Central memory CD8-positive, alpha-beta T cell (primary cell): Measurements from ENCODE around the gene ZBTB7C.

Experiments used
- ATAC-seq: fragments of 150-1000 bp; cut with Tn5 transposase; replicated peaks from 2 replicates; pipeline ENCODE4 v1.10.0; 2022; ENCODE audit warnings: mild to moderate bottlenecking, moderate FRiP score, moderate number of reproducible peaks; ENCODE audit not compliant: poor library complexity, severe bottlenecking; ENCODE audit errors: extremely low read depth
- DNase-seq, 2 donors: peaks; one replicate each; pipeline ENCODE4 v3.0.0; 2021; ENCODE audit warnings: low spot score in 2 of 2
- H3K27ac Mint-ChIP-seq: one replicate; pipeline ENCODE4 v1.8.0; 2022; ENCODE audit warnings: low read depth, mild to moderate bottlenecking, moderate library complexity, mixed read lengths
- H3K27me3 Mint-ChIP-seq: one replicate; pipeline ENCODE4 v1.8.0; 2022; ENCODE audit warnings: mixed read lengths
- H3K36me3 Mint-ChIP-seq: one replicate; pipeline ENCODE4 v1.8.0; 2022; ENCODE audit warnings: mild to moderate bottlenecking, moderate library complexity, mixed read lengths; ENCODE audit not compliant: insufficient read depth
- H3K4me1 Mint-ChIP-seq: one replicate; pipeline ENCODE4 v1.8.0; 2022; ENCODE audit warnings: mixed read lengths
- H3K4me3 Mint-ChIP-seq: one replicate; pipeline ENCODE4 v1.8.0; 2022; ENCODE audit warnings: mild to moderate bottlenecking, moderate library complexity, mixed read lengths
- H3K9me3 Mint-ChIP-seq: one replicate; pipeline ENCODE4 v1.8.0; 2022; ENCODE audit warnings: mixed read lengths

The ZBTB7C gene

DNA sequence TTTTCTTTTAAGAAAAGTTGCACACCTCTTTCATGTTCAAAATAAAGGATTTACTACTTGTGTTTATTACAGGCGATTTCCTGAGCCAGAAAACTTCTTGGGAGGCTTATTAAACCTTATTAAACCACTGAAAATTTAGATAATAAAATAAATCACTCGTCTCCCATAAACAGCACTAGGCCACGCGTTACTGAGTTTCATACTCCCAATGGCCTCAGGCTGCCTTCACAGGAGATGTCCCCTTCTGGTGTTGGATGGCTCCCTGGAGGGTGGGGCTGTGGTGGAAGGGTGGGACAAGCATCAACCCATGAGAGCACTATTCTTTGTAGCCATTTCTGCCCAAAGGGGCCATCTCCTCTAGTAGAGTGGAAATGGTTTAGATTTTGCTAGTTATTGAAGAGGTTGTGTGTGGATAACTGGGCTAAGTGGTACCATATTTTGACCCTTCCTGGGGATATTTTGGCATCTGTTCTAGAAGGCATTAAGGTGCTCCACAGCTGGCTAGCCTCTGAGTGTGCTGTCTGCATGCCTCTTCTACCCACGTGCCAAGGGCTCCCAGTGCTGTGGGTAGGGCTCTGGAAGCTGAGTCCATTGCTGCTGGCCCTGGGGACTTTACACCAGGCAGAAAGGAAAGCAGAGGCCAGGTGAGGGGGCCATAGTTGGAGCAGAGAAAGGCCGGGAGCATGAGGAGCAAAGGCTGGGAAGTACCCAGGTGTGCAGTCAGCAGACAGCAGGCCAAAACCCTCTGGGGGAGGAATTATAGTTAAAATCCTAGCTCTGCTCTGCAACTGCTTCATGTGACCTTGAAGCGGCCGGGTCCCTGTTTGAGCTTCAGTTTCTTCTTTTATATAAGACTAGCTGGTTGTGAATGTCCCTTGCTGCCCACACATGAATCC, 357.0 kb downstream of the ZBTB7C start:
- H3K4me3 Mint-ChIP-seq = no peak overlapping the region
- no peak for DNase-seq
- peaks cover 79% of the 10 kb centered on the region for H3K27me3 Mint-ChIP-seq
- ATAC-seq = no peak
- no peak overlapping the region for H3K27ac Mint-ChIP-seq
- no peaks in the 10 kb centered on the region for H3K9me3 Mint-ChIP-seq
- H3K4me1 Mint-ChIP-seq = no peaks in the 10 kb centered on the region
- H3K36me3 Mint-ChIP-seq = no peaks in the 10 kb centered on the region

DNA sequence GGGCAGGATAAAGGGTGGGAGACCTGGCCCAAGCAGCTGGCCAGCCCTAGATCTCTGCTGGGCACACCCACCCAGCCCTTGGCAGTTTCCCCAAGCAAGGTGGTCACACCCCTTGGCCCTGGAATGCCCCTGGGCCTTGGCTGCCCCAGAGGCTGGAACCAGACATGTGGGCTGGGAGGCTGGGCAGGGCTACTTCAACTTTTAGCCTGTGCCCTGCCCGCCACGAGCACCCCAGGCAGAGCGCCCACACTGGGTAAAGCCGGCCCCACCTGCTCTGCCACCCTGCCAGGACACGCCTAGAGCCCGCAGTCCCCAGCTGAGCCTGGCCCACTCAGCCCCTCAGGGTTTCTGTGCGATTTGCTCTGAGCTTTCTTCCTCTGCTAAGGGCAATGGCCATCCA, 359.0 kb downstream of the ZBTB7C start:
- Mint-ChIP-seq H3K27me3 (peaks cover 59% of the 10 kb centered on the region), H3K9me3 (peaks cover 6% of the 10 kb centered on the region), H3K4me3 (no peak overlapping the region), H3K36me3 (no peaks in the 10 kb centered on the region), H3K27ac (no peak overlapping the region), H3K4me1 (no peaks in the 10 kb centered on the region)
- DNase-seq (no peak), ATAC-seq (no peak)

DNA sequence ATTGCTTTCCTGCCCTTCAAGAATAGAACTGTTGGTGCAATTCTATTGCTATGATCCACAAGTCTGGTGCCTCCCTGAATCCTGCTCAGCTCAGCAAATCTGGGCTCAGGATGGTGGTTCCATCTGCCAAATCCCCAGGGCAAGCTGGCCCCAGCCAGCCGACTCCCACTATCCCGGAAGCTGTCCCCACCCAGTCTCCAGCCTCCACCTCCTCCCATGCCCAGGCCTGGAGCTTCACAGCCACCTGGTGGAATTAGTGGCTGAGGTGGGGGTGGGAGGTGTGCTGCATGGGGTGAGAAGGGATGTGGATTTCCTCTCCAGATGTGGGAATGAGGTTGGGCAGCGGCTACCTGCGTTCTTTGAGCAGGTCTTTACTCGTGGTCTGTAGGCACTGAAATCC, 359.4 kb downstream of the ZBTB7C start:
- Mint-ChIP-seq H3K4me1 (no peaks in the 10 kb centered on the region), H3K36me3 (no peaks in the 10 kb centered on the region), H3K27me3 (peaks cover 55% of the 10 kb centered on the region), H3K27ac (no peak overlapping the region), H3K9me3 (peaks cover 6% of the 10 kb centered on the region), H3K4me3 (no peak overlapping the region)
- ATAC-seq (no peak), DNase-seq (no peak)

GRCh38 chr18:48048251-48048650, 360.9 kb downstream of the ZBTB7C start:
- Mint-ChIP-seq H3K36me3 (no peaks in the 10 kb centered on the region), H3K27ac (no peak overlapping the region), H3K9me3 (peaks cover 6% of the 10 kb centered on the region), H3K27me3 (peaks cover 46% of the 10 kb centered on the region), H3K4me3 (no peak overlapping the region), H3K4me1 (no peaks in the 10 kb centered on the region)
- ATAC-seq = no peak
- no peak for DNase-seq

DNA sequence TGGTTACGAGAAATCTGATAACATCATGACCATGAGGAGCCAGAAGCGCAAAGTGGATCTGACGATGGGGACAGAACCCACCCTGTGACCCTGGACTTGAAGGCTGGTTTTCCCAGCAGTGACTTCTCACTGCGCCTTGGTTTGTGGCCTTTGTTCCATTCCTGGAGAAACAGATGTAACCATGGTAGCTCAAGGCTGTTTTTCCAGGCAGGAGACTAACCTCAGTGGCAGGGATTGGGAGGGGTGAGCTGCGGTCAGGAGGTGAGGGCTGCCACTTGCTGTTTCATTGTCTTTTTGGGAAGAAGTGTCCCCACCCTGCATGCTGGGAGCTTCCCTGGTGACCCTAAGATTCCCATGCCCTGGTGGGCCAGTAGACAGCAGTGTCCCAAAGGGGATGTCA, 362.3 kb downstream of the ZBTB7C start:
- H3K27ac Mint-ChIP-seq = no peak overlapping the region
- no peaks in the 10 kb centered on the region for H3K36me3 Mint-ChIP-seq
- H3K27me3 Mint-ChIP-seq = peaks cover 46% of the 10 kb centered on the region
- no peaks in the 10 kb centered on the region for H3K4me1 Mint-ChIP-seq
- H3K4me3 Mint-ChIP-seq = no peak overlapping the region
- ATAC-seq = no peak
- DNase-seq = no peak
- peaks cover 6% of the 10 kb centered on the region for H3K9me3 Mint-ChIP-seq

- no peak for DNase-seq
- Mint-ChIP-seq H3K27ac (no peak overlapping the region), H3K9me3 (peaks cover 6% of the 10 kb centered on the region), H3K4me3 (no peak overlapping the region), H3K36me3 (no peaks in the 10 kb centered on the region), H3K4me1 (no peaks in the 10 kb centered on the region), H3K27me3 (peaks cover 39% of the 10 kb centered on the region)
- no peak for ATAC-seq
These were observed 363.4 kb downstream of the ZBTB7C start for GRCh38 chr18:48045744-48046143.

GRCh38 chr18:48044944-48045343, 364.2 kb downstream of the ZBTB7C start:
- no peak for ATAC-seq
- Mint-ChIP-seq H3K9me3 (peaks cover 6% of the 10 kb centered on the region), H3K27ac (no peak overlapping the region)

DNA sequence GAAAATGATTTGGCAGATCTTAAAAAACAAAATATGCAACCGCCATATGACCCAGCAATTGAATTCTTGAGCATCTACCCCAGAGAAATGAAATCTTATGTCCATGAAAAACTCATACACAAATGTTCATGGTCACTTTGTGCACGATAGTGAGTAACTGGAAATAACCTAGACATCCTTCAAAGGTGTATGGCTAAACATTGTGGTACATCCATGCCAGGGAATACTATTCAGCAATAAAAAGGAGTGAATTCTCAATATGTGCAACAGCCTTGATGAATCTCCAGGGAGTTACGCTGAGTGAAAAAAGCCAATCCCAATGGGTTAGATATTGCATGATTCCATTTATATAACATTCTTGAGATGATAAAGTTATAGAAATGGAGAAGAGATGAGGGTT, 366.0 kb downstream of the ZBTB7C start:
- H3K4me3 Mint-ChIP-seq = no peak overlapping the region
- ATAC-seq = no peak
- no peak for DNase-seq
- H3K9me3 Mint-ChIP-seq = peaks cover 6% of the 10 kb centered on the region
- no peaks in the 10 kb centered on the region for H3K4me1 Mint-ChIP-seq
- H3K27me3 Mint-ChIP-seq = peaks cover 43% of the 10 kb centered on the region
- no peak overlapping the region for H3K27ac Mint-ChIP-seq
- H3K36me3 Mint-ChIP-seq = no peaks in the 10 kb centered on the region

More at GRCh38 chr18:48044944-48045343, 364.2 kb downstream of the ZBTB7C start:
- no peaks in the 10 kb centered on the region for H3K4me1 Mint-ChIP-seq
- no peak overlapping the region for H3K4me3 Mint-ChIP-seq
- no peaks in the 10 kb centered on the region for H3K36me3 Mint-ChIP-seq
- peaks cover 42% of the 10 kb centered on the region for H3K27me3 Mint-ChIP-seq
- DNase-seq = no peak

- Mint-ChIP-seq H3K36me3 (no peaks in the 10 kb centered on the region), H3K4me1 (no peaks in the 10 kb centered on the region), H3K9me3 (peaks cover 6% of the 10 kb centered on the region), H3K4me3 (no peak overlapping the region), H3K27me3 (peaks cover 36% of the 10 kb centered on the region), H3K27ac (no peak overlapping the region)
- no peak for ATAC-seq
- no peak for DNase-seq
These were observed 366.8 kb downstream of the ZBTB7C start for GRCh38 chr18:48042431-48042830.

- Mint-ChIP-seq H3K27me3 (peaks cover 40% of the 10 kb centered on the region), H3K4me3 (no peak overlapping the region), H3K36me3 (no peaks in the 10 kb centered on the region), H3K4me1 (no peaks in the 10 kb centered on the region), H3K9me3 (peaks cover 3% of the 10 kb centered on the region), H3K27ac (no peak overlapping the region)
- DNase-seq (no peak), ATAC-seq (no peak)
These were observed 368.6 kb downstream of the ZBTB7C start for GRCh38 chr18:48040457-48041110.

- peaks cover 48% of the 10 kb centered on the region for H3K27me3 Mint-ChIP-seq
- no peaks in the 10 kb centered on the region for H3K4me1 Mint-ChIP-seq
- ATAC-seq (no peak), DNase-seq (no peak)
- no peaks in the 10 kb centered on the region for H3K9me3 Mint-ChIP-seq
- H3K4me3 Mint-ChIP-seq = no peak overlapping the region
- no peak overlapping the region for H3K27ac Mint-ChIP-seq
- H3K36me3 Mint-ChIP-seq = no peaks in the 10 kb centered on the region
These were observed 369.4 kb downstream of the ZBTB7C start for GRCh38 chr18:48039769-48040215.

GRCh38 chr18:48038636-48039035, 370.5 kb downstream of the ZBTB7C start:
- Mint-ChIP-seq H3K9me3 (no peaks in the 10 kb centered on the region), H3K4me1 (no peaks in the 10 kb centered on the region), H3K27me3 (peaks cover 49% of the 10 kb centered on the region), H3K27ac (no peak overlapping the region), H3K4me3 (no peak overlapping the region), H3K36me3 (no peaks in the 10 kb centered on the region)
- DNase-seq (no peak), ATAC-seq (no peak)
